Right lobe of liver (tissue), 4 donors: ENCODE data around the gene C1D.

ENCODE experiments used
- CTCF ChIP-seq, 4 donors: fragments of 200-600 bp in 3 of 4; fragments of 450-650 bp in 1 of 4; IDR thresholded peaks; one replicate each; pipeline versions ENCODE4 v1.5.1 to v1.8.0; 2016 to 2022; ENCODE audit warnings: antibody characterized with exemption in 4 of 4, mild to moderate bottlenecking in 2 of 4
- POLR2A ChIP-seq: fragments of 450-650 bp; IDR thresholded peaks from one replicate; pipeline ENCODE4 v1.6.1; 2017; ENCODE audit warnings: antibody characterized with exemption, mild to moderate bottlenecking
- donor health status: DM: no; HTN: no; CAD: no.
- donor health status: DM: no; HTN: no; CAD: no.
- donor health status: DM: no; HTN: yes; CAD: no.

GRCh38 chr2:68083346-68083745, 20.5 kb upstream of the C1D start:
- TF ChIP-seq CTCF (IDR thresholded peaks at IDR 0.05) (no peak), POLR2A (no peak)
